OCI-LY3 (cell line): ENCODE measurements around the gene SP4.

Experiments used
- EZH2phosphoT487 ChIP-seq: fragments of 200-600 bp; shearing (Covaris generic); IDR thresholded peaks from 2 replicates; pipeline ENCODE4 v1.6.1; 2018; ENCODE audit warnings: antibody characterized with exemption, mixed run types, low read depth
- TF ChIP-seq, protein P1 (sequence below): fragments of 200-600, 300-600 bp; sonication (generic); IDR thresholded peaks from 2 replicates; pipeline ENCODE4 v1.5.1; 2014; ENCODE audit warnings: antibody characterized with exemption, low read length, low read depth

GRCh38 chr7:21422751-21423150 is 5.1 kb upstream of the SP4 start:
- TF ChIP-seq, protein P1, sequence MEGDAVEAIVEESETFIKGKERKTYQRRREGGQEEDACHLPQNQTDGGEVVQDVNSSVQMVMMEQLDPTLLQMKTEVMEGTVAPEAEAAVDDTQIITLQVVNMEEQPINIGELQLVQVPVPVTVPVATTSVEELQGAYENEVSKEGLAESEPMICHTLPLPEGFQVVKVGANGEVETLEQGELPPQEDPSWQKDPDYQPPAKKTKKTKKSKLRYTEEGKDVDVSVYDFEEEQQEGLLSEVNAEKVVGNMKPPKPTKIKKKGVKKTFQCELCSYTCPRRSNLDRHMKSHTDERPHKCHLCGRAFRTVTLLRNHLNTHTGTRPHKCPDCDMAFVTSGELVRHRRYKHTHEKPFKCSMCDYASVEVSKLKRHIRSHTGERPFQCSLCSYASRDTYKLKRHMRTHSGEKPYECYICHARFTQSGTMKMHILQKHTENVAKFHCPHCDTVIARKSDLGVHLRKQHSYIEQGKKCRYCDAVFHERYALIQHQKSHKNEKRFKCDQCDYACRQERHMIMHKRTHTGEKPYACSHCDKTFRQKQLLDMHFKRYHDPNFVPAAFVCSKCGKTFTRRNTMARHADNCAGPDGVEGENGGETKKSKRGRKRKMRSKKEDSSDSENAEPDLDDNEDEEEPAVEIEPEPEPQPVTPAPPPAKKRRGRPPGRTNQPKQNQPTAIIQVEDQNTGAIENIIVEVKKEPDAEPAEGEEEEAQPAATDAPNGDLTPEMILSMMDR = no peak
- TF ChIP-seq EZH2phosphoT487 = no peak
